IMR-90 (cell line): ENCODE data around the gene ABHD3. TPM values are rescaled to one million over a fixed set of nuclear protein-coding genes. Genes with fewer than 3 reads are reported as not detected.
"Not testable (repeated sequence)": the region's sequence is repeated elsewhere in the genome, so short reads cannot be mapped to it uniquely, and the experiment has no call there.

Source experiments
- ATAC-seq: fragments of 200-7000 bp; cut with Tn5 transposase; 2 replicates; pipeline ENCODE4 v1.9.1; 2020; ENCODE audit warnings: low read depth, mild to moderate bottlenecking, moderate library complexity
- BruUV-seq: library from RNA; stranded (reverse); fragments of 400-500 nt; replicated peaks from 2 replicates; lab custom pipeline; 2021; lab: Mats Ljungman, UMichigan
- CTCF ChIA-PET: fragments of 300-600 bp; formaldehyde crosslinking; extraction: SDS; loops from one replicate; lab custom pipeline; 2021; ENCODE audit warnings: antibody characterized with exemption; lab: Yijun Ruan, JAX
- POLR2A ChIA-PET: fragments of 300-600 bp; sonication (Branson Sonifier 250); formaldehyde crosslinking; loops from one replicate; lab custom pipeline; 2022; ENCODE audit warnings: antibody characterized with exemption; ENCODE audit not compliant: unreplicated experiment; lab: Charles Lee
- DNase-seq: peaks from one replicate; pipeline ENCODE4 v3.0.0; 2013
- H2AFZ ChIP-seq: replicated peaks from 2 replicates; pipeline ENCODE3; 2013; ENCODE audit warnings: low read length, mild to moderate bottlenecking; ENCODE audit not compliant: poor library complexity
- H2AK5ac ChIP-seq: 2 replicates; pipeline ENCODE4 v1.6.1; 2013; ENCODE audit warnings: low read depth, low read length, inconsistent platforms
- H2AK9ac ChIP-seq: replicated peaks from 2 replicates; pipeline ENCODE3; 2013; ENCODE audit warnings: mild to moderate bottlenecking, low read depth, low read length, moderate library complexity; ENCODE audit not compliant: poor library complexity
- H2BK120ac ChIP-seq: 2 replicates; pipeline ENCODE4 v1.6.1; 2013; ENCODE audit warnings: low read depth, low read length, inconsistent platforms
- H2BK15ac ChIP-seq: 3 replicates; pipeline ENCODE4 v1.6.1; 2013; ENCODE audit warnings: low read depth, low read length, inconsistent platforms
- H2BK20ac ChIP-seq: 2 replicates; pipeline ENCODE4 v1.6.1; 2013; ENCODE audit warnings: low read depth, mild to moderate bottlenecking, inconsistent platforms, low read length, moderate library complexity
- H2BK5ac ChIP-seq: 2 replicates; pipeline ENCODE4 v1.6.1; 2013; ENCODE audit warnings: mild to moderate bottlenecking, low read depth, low read length, inconsistent platforms; ENCODE audit not compliant: poor library complexity, severe bottlenecking
- H3K14ac ChIP-seq: replicated peaks from 2 replicates; pipeline ENCODE4 v1.6.1; 2013; ENCODE audit warnings: low read depth, low read length, inconsistent platforms
- H3K18ac ChIP-seq: 2 replicates; pipeline ENCODE4 v1.6.1; 2013; ENCODE audit warnings: low read depth, low read length, control low read depth
- H3K23ac ChIP-seq: 2 replicates; pipeline ENCODE4 v1.6.1; 2013; ENCODE audit warnings: low read depth, low read length, inconsistent platforms
- H3K27ac ChIP-seq: 2 replicates; pipeline ENCODE4 v1.5.1; 2013; ENCODE audit warnings: mild to moderate bottlenecking, control low read depth, low read length; ENCODE audit not compliant: insufficient read depth
- H3K27me3 ChIP-seq: 2 replicates; pipeline ENCODE4 v1.6.1; 2013; ENCODE audit warnings: low read length; ENCODE audit not compliant: control insufficient read depth, insufficient read depth
- H3K36me3 ChIP-seq: 2 replicates; pipeline ENCODE4 v1.6.1; 2013; ENCODE audit warnings: low read length, mixed read lengths; ENCODE audit not compliant: control insufficient read depth, insufficient read depth
- H3K4ac ChIP-seq: 2 replicates; pipeline ENCODE4 v1.6.1; 2013; ENCODE audit warnings: low read depth, low read length, inconsistent platforms
- H3K4me1 ChIP-seq: 2 replicates; pipeline ENCODE4 v1.6.1; 2013; ENCODE audit warnings: low read length, mixed read lengths; ENCODE audit not compliant: control insufficient read depth, insufficient read depth
- H3K4me2 ChIP-seq: 2 replicates; pipeline ENCODE4 v1.6.1; 2013; ENCODE audit warnings: low read depth, mild to moderate bottlenecking, control low read depth, low read length, moderate library complexity
- H3K4me3 ChIP-seq: 2 replicates; pipeline ENCODE4 v1.5.1; 2013; ENCODE audit warnings: low read depth, mild to moderate bottlenecking, control low read depth, low read length, moderate library complexity; ENCODE audit not compliant: insufficient read depth
- H3K56ac ChIP-seq: 2 replicates; pipeline ENCODE4 v1.6.1; 2013; ENCODE audit warnings: low read length, inconsistent platforms; ENCODE audit not compliant: insufficient read depth; ENCODE audit errors: extremely low read depth
- H3K79me1 ChIP-seq, 2 experiments: 2 replicates each; pipeline ENCODE4 v1.6.1; 2013; ENCODE audit warnings: low read length in 2 of 2, inconsistent platforms in 1 of 2, low read depth in 1 of 2
- H3K9ac ChIP-seq: 2 replicates; pipeline ENCODE4 v1.6.1; 2013; ENCODE audit warnings: low read depth, low read length, control low read depth
- H3K9me1 ChIP-seq: 2 replicates; pipeline ENCODE4 v1.6.1; 2013; ENCODE audit warnings: low read length, inconsistent platforms; ENCODE audit not compliant: insufficient read depth
- H3K9me3 ChIP-seq: 2 replicates; pipeline ENCODE4 v1.6.1; 2013; ENCODE audit warnings: low read length; ENCODE audit not compliant: control insufficient read depth, insufficient read depth
- H4K20me1 ChIP-seq: 2 replicates; pipeline ENCODE4 v1.6.1; 2013; ENCODE audit warnings: low read length, inconsistent platforms; ENCODE audit not compliant: insufficient read depth
- H4K5ac ChIP-seq: 2 replicates; pipeline ENCODE4 v1.6.1; 2013; ENCODE audit warnings: mild to moderate bottlenecking, low read depth, low read length, control low read depth
- H4K8ac ChIP-seq, 2 experiments: 2 replicates each; pipeline ENCODE4 v1.6.1; 2013; ENCODE audit warnings: low read depth in 2 of 2, low read length in 2 of 2, control low read depth in 1 of 2, inconsistent platforms in 1 of 2
- H4K91ac ChIP-seq: 2 replicates; pipeline ENCODE4 v1.6.1; 2013; ENCODE audit warnings: low read depth, low read length, inconsistent platforms; ENCODE audit not compliant: insufficient read depth
- CEBPB ChIP-seq: IDR thresholded peaks from 2 replicates; pipeline ENCODE4 v1.6.1; 2012; ENCODE audit warnings: low read depth, low read length, improper control_type of control experiment
- MAFK ChIP-seq: IDR thresholded peaks from 2 replicates; pipeline ENCODE4 v1.6.1; 2012; ENCODE audit warnings: low read depth, low read length, improper control_type of control experiment
- POLR2A ChIP-seq: IDR thresholded peaks from 2 replicates; pipeline ENCODE4 v1.6.1; 2012; ENCODE audit warnings: mild to moderate bottlenecking, low read depth, low read length
- SMC3 ChIP-seq: fragments of 150-350 bp; IDR thresholded peaks from 2 replicates; pipeline ENCODE4 v1.6.1; 2016; ENCODE audit warnings: low read depth, mild to moderate bottlenecking, antibody characterized with exemption, low read length, moderate library complexity
- WGBS, 2 experiments: methylation state at CpG; one replicate each; pipeline versions ENCODE4 v1.1.5 to v1.1.7; 2013; ENCODE audit warnings: missing lambda C conversion rate in 2 of 2; ENCODE audit not compliant: insufficient read length in 1 of 2; ENCODE audit errors: extremely low coverage in 2 of 2; 5-methylcytosine and 5-hydroxymethylcytosine counted together
- dilution Hi-C: fragments of 300-500 bp; cut with HindIII; formaldehyde crosslinking; loops from one replicate; pipeline ENCODE4 v1.14.3; 2018; ENCODE audit warnings: low sequenced_read_pairs; ENCODE audit not compliant: unreplicated experiment
- in situ Hi-C: fragments of 300-500 bp; cut with MboI; formaldehyde crosslinking; loops from 3 replicates; pipeline ENCODE4 v1.14.3; 2019; ENCODE audit warnings: low sequenced_read_pairs, inconsistent platforms, mixed read lengths
- intact Hi-C: fragments of 100-400 bp; cut with micrococcal nuclease; formaldehyde crosslinking; loops from 2 replicates; pipeline ENCODE4 v1.10.0; 2022
- polyA plus RNA-seq, 3 experiments: library from polyadenylated mRNA; depleted of rRNA; stranded (reverse); fragments of >200 nt; gene quantifications; 2 replicates each; pipeline ENCODE4 v1.2.3, GENCODE V29; 2012; ENCODE audit warnings: low replicate concordance in 1 of 3
- total RNA-seq: library from RNA; depleted of rRNA; stranded (reverse); fragments of >200 nt; gene quantifications from 2 replicates; pipeline ENCODE4 v1.2.3, GENCODE V29; 2012

Gene ABHD3
- total and polyA plus RNA-seq, 2 of the 4 experiments (the other 2 are of a cell fraction): 4.5 to 5.5 TPM

GRCh38 chr18:21612125-21613039 is 92.2 kb downstream of the ABHD3 start, which contains the start of gene SNRPD1 (continued):
- TF ChIP-seq SMC3: peak; percentile 34; the same call in 1 of the 2 replicates
- no peak for TF ChIP-seq CEBPB
- TF ChIP-seq MAFK: no peak
- peak; percentile 92 for TF ChIP-seq POLR2A

- Histone ChIP-seq H4K5ac (peak overlapping the region; percentile 63), H2AFZ (peak overlapping the region; percentile 94), H3K9ac (0 out of 2 replicates have a peak overlapping the region, but pooled peaks have one; percentile 19), H3K56ac (0 out of 2 replicates have a peak overlapping the region, but pooled peaks have one; percentile 4), H3K4me2 (peak overlapping the region; percentile 49), H3K4ac (peak overlapping the region; percentile 61; the same call in 1 of the 2 replicates), H4K8ac (peak overlapping the region; percentile 87), H2BK120ac (0 out of 2 replicates have a peak overlapping the region, but pooled peaks have one; percentile 33), H3K14ac (peak overlapping the region; percentile 56; the same call in 1 of the 2 replicates), H3K4me3 (peak overlapping the region; percentile 85), H4K20me1 (peaks cover 14% of the 10 kb centered on the region), H3K27ac (peak overlapping the region; percentile 34)
- H2AK5ac ChIP-seq, H3K23ac ChIP-seq, dilution Hi-C loops, in situ Hi-C loops, H3K79me1 ChIP-seq, H3K9me1 ChIP-seq, BruUV-seq, H2BK20ac ChIP-seq, H2BK15ac ChIP-seq, H3K9me3 ChIP-seq, H3K4me1 ChIP-seq, H3K27me3 ChIP-seq, H2BK5ac ChIP-seq, H3K36me3 ChIP-seq, H2AK9ac ChIP-seq, H4K91ac ChIP-seq, DNase-seq, H3K18ac ChIP-seq, POLR2A ChIA-PET: not testable (repeated sequence)
- intact Hi-C loops: loop anchor here (1.0 to 10.0 kb wide), 2 partner anchors 93 to 133 kb away; partner anchors contain the start of genes ABHD3 and MIB1
- 55% methylated on average over 11 of the region's 30 CpGs; no CpG with 5 or more reads in 1 of the 2 experiments for WGBS, 2 experiments
- ATAC-seq: peak; percentile 5
- CTCF ChIA-PET: interaction anchor here (1.3 to 2.5 kb wide), 2 partner anchors 11 to 22 kb away, joined by 3 to 11 read pairs; partner anchors contain the start of gene ESCO1
Observed at GRCh38 chr18:21611401-21612124, 93.0 kb downstream of the ABHD3 start.
